Heart right ventricle (tissue), 16 donors: ENCODE measurements around the gene C17orf114.
A peak's percentile ranks its signal among the peaks of the same experiment; 100 is the strongest.

Experiments used
- ATAC-seq, 8 donors: fragments of 200-7000 bp; cut with Tn5 transposase; one replicate each; pipeline ENCODE4 v1.9.1; 2020; ENCODE audit warnings: mild to moderate bottlenecking in 8 of 8, moderate library complexity in 8 of 8, moderate number of reproducible peaks in 1 of 8
- DNase-seq, 2 donors: peaks; one replicate each; pipeline ENCODE4 v3.0.0-alpha.2; 2020
- H3K27ac ChIP-seq, 10 donors: fragments of 200-600 bp; sonication (generic) in 2 of 10; one replicate each; pipeline versions ENCODE4 v1.5.0 to v1.8.0; 2020 to 2022; ENCODE audit warnings: mild to moderate bottlenecking in 3 of 10
- H3K27me3 ChIP-seq, 7 donors: fragments of 200-600 bp; one replicate each; pipeline ENCODE4 v1.8.0; 2021 to 2022; ENCODE audit warnings: mild to moderate bottlenecking in 2 of 7
- H3K36me3 ChIP-seq, 9 donors: fragments of 200-600 bp; sonication (generic) in 1 of 9; one replicate each; pipeline versions ENCODE4 v1.5.0 to v1.8.0; 2020 to 2022; ENCODE audit warnings: mild to moderate bottlenecking in 2 of 9
- H3K4me1 ChIP-seq, 9 donors: fragments of 200-600 bp; sonication (generic) in 1 of 9; one replicate each; pipeline versions ENCODE4 v1.5.0 to v1.8.0; 2020 to 2022; ENCODE audit warnings: mild to moderate bottlenecking in 4 of 9
- H3K4me3 ChIP-seq, 10 donors: fragments of 200-600 bp; sonication (generic) in 2 of 10; one replicate each; pipeline versions ENCODE4 v1.5.0 to v1.8.0; 2020 to 2022; ENCODE audit warnings: mild to moderate bottlenecking in 7 of 10, moderate library complexity in 2 of 10
- H3K9me3 ChIP-seq, 11 donors: fragments of 200-600 bp in 10 of 11; sonication (generic) in 2 of 11; one replicate each; pipeline versions ENCODE4 v1.5.0 to v1.8.0; 2013 to 2022; ENCODE audit warnings: mild to moderate bottlenecking in 2 of 11, control low read depth in 1 of 11, moderate library complexity in 1 of 11
- CTCF ChIP-seq, 9 donors: fragments of 200-600 bp; sonication (generic) in 2 of 9; IDR thresholded peaks; one replicate each; pipeline versions ENCODE4 v1.5.0 to v1.8.0; 2021 to 2022; ENCODE audit warnings: antibody characterized with exemption in 9 of 9, mild to moderate bottlenecking in 5 of 9, moderate library complexity in 1 of 9
- WGBS, 2 donors: extraction: QIAGEN DNeasy Blood & Tissue Kit; methylation state at CpG; one replicate each; pipeline ENCODE4 v1.1.7; 2013; ENCODE audit warnings: inconsistent platforms in 1 of 2; 5-methylcytosine and 5-hydroxymethylcytosine counted together
- intact Hi-C, 10 donors: fragments of 100-400 bp; cut with DNase I; formaldehyde crosslinking; loops; one replicate each; pipeline versions ENCODE4 v1.11.1 to v1.14.2; 2022
- donor health status: Arrhythmogenic right ventricular cardiomyopathy.
- donor health status: ischemic (EF 13 %, LVEDD 7.1; RV severe dilation, severe dysfunction).
- donor health status: healthy with polysubstance abuse.
- donor health status: DM: no; HTN: yes; CAD: no.
- donor health status: DM: no; HTN: no; CAD: no.
- donor health status: ischemic (EF 25% LVEDD 6.9; RV normal size, moderate dysfunction).
- donor health status: ischemic (EF 25% LVEDD 5.7; RV mildly dilated, moderate dysfunction).
- donor health status: healthy.
- donor health status: DM: yes; HTN: yes; CAD: no.
- donor health status: Ischemic cardiomyopathy.
- donor health status: ischemic (EF 35%, LVEDD 5.7; RV mildly dilated, moderate dysfunction).
- donor health status: nonischemic (EF 11% LVEDD 7.7; RV severe dilation, severe dysfunction).
- donor health status: DM: yes; HTN: yes; CAD: no.
- donor health status: PGD.
- donor health status: ischemic (EF 29% LVEDD 5.4; RV normal size, mild dysfunction).
- donor health status: nonischemic (EF 23%, LVEDD 6.1; RV moderate dilation, normal function).

Gene C17orf114

GRCh38 chr17:4777969-4778760 is 24.0 kb downstream of the C17orf114 start:
- no peak overlapping the region for H3K4me3 ChIP-seq
- no peak for TF ChIP-seq CTCF (IDR thresholded peaks at IDR 0.05)
- H3K4me1 ChIP-seq: no peaks in the 10 kb centered on the region
- no peaks in the 10 kb centered on the region for H3K36me3 ChIP-seq
- no peak for DNase-seq
- no peak for ATAC-seq
- WGBS, 2 donors: 60 to 64% methylated on average over 9 of the region's 9 CpGs
- H3K27me3 ChIP-seq: peaks cover 0 to 59% (median 50%) of the 10 kb centered on the region in 7 donors
- intact Hi-C loops: no loop called here
- no peak overlapping the region for H3K27ac ChIP-seq
- H3K9me3 ChIP-seq: no peaks in the 10 kb centered on the region

GRCh38 chr17:4772235-4772613 is 29.9 kb downstream of the C17orf114 start:
- no peak for DNase-seq
- no peak for ATAC-seq
- H3K9me3 ChIP-seq: no peaks in the 10 kb centered on the region
- peaks cover 0 to 15% (median 0%) of the 10 kb centered on the region in 9 donors for H3K4me1 ChIP-seq
- H3K36me3 ChIP-seq: no peaks in the 10 kb centered on the region
- WGBS, 2 donors: 62% methylated on average over 10 of the region's 10 CpGs
- intact Hi-C loops: no loop called here
- peaks cover 0 to 24% (median 12%) of the 10 kb centered on the region in 7 donors for H3K27me3 ChIP-seq
- TF ChIP-seq CTCF (IDR thresholded peaks at IDR 0.05): no peak
- H3K4me3 ChIP-seq: no peak overlapping the region
- no peak overlapping the region for H3K27ac ChIP-seq

GRCh38 chr17:4771519-4772234 is 30.5 kb downstream of the C17orf114 start, which contains the start of gene TM4SF5:
Gene TM4SF5, plus strand, starts transcription at chr17:4771886. Its CDS starts 37 bp downstream, at chr17:4771923.
- peaks cover 0 to 22% (median 8%) of the 10 kb centered on the region in 7 donors for H3K27me3 ChIP-seq
- no peaks in the 10 kb centered on the region for H3K9me3 ChIP-seq
- intact Hi-C loops: no loop called here
- H3K27ac ChIP-seq: peak within 1 kb of the TSS in 1 of 10 donors; percentile 69
- H3K4me3 ChIP-seq: no peak within 1 kb of the TSS
- DNase-seq: no peak
- TF ChIP-seq CTCF (IDR thresholded peaks at IDR 0.05): no peak
- whole genome bisulfite sequencing, 2 donors: 64 to 67% methylated on average over 13 of the region's 13 CpGs
- peaks cover 0 to 21% (median 0%) of the 10 kb centered on the region in 9 donors for H3K4me1 ChIP-seq
- no peaks in the 10 kb centered on the region for H3K36me3 ChIP-seq
- ATAC-seq: peak in 1 of 8 donors; percentile 22

GRCh38 chr17:4769628-4770027 is 32.5 kb downstream of the C17orf114 start:
- TF ChIP-seq CTCF (IDR thresholded peaks at IDR 0.05): no peak
- Histone ChIP-seq H3K27me3 (peaks cover 0 to 22% (median 6%) of the 10 kb centered on the region in 7 donors), H3K9me3 (no peaks in the 10 kb centered on the region), H3K4me3 (no peak overlapping the region), H3K36me3 (no peaks in the 10 kb centered on the region), H3K27ac (peak overlapping the region in 1 of 10 donors; percentile 8), H3K4me1 (peaks cover 0 to 36% (median 0%) of the 10 kb centered on the region in 9 donors)
- DNase-seq (no peak), ATAC-seq (no peak)
- WGBS, 2 donors: 86 to 96% methylated on average over 2 of the region's 2 CpGs
- intact Hi-C loops: no loop called here
